ENCODE measurements around the gene CD200. TPM values are rescaled to one million over a fixed set of nuclear protein-coding genes. Genes with fewer than 3 reads are reported as not detected.

The CD200 gene
- total and polyA plus RNA-seq, 9 of the 15 experiments (the other 6 are each of a cell fraction or from before 2014, with no cell fraction given), result 0.13 TPM; not detected in 8

- H3K4me1 ChIP-seq (replicated peaks in 1 of 2; ENCODE audit: control insufficient read depth in 2 of 2, insufficient read depth in 2 of 2, low read length in 2 of 2), result peaks cover 0 to 6% of the 10 kb centered on the region in 2 experiments; a peak in 2 of 5 replicates
- no peak overlapping the region for H3K4me2 ChIP-seq (ENCODE audit: insufficient read depth, low read length)
- in situ Hi-C loops (cut with MboI), result no loop called here
- ATAC-seq (no peak), DNase-seq (ENCODE audit: extremely low read depth in 1 of 4, low spot score in 3 of 4) (no peak), FAIRE-seq (no peak)
- BruUV-seq (replicated peaks), result no TSS peak
- POLR2A ChIA-PET, result no interaction called here
- H3K36me3 ChIP-seq (ENCODE audit: control insufficient read depth, insufficient read depth, low read length), result no peaks in the 10 kb centered on the region
- no peaks in the 10 kb centered on the region for H3K9me3 ChIP-seq (replicated peaks; ENCODE audit: control insufficient read depth, insufficient read depth, low read depth, low read length)
- no peak overlapping the region for H2AFZ ChIP-seq (ENCODE audit: low read depth, low read length)
- H3K9ac ChIP-seq (ENCODE audit: insufficient read depth in 1 of 2, low read depth in 2 of 2, low read length in 2 of 2), result no peak overlapping the region
- 6% methylated on average over 16 of the region's 23 CpGs for WGBS (ENCODE audit: insufficient coverage, low coverage, missing lambda C conversion rate)
- no peak overlapping the region for H3K27ac ChIP-seq (ENCODE audit: extremely low read depth, low read depth, low read length)
- no peak overlapping the region for H3K4me3 ChIP-seq
- intact Hi-C loops (cut with micrococcal nuclease), result no loop called here
- H3K9me1 ChIP-seq (ENCODE audit: control insufficient read depth, insufficient read depth, low read length), result no peaks in the 10 kb centered on the region
- H4K20me1 ChIP-seq (replicated peaks; ENCODE audit: control insufficient read depth, insufficient read depth, low read length), result no peaks in the 10 kb centered on the region
- CTCF ChIA-PET (ENCODE audit: low intra/inter-chr PET ratio), result no interaction called here
- H3K27me3 ChIP-seq (ENCODE audit: control insufficient read depth in 2 of 2, insufficient read depth in 2 of 2, low read length in 2 of 2), result peaks cover 3 to 11% of the 10 kb centered on the region in 2 experiments; a peak in 4 of 5 replicates
- TF ChIP-seq CGGBP1 (CRISPR knock-in tag; IDR thresholded peaks at IDR 0.05) (no peak), USF2 (CRISPR knock-in tag; IDR thresholded peaks at IDR 0.05) (no peak), HOMEZ (CRISPR knock-in tag; IDR thresholded peaks at IDR 0.05) (no peak), RBM25 (IDR thresholded peaks at IDR 0.05; ENCODE audit: low read depth, low read length, severe bottlenecking) (no peak), RBM14 (IDR thresholded peaks at IDR 0.05; ENCODE audit: borderline replicate concordance, insufficient read depth, low read depth, low read length) (no peak), ZBTB26 (CRISPR knock-in tag; IDR thresholded peaks at IDR 0.05) (no peak), SOX6 (IDR thresholded peaks at IDR 0.05) (no peak)
- H3K79me2 ChIP-seq (ENCODE audit: control insufficient read depth, insufficient read depth, low read length), result no peaks in the 10 kb centered on the region
Observed at GRCh38 chr3:112333381-112334317, 693 bp downstream of the CD200 start.

Data from K562 (cell line).